ENCODE data around the gene MAFG. TPM values are rescaled to one million over a fixed set of nuclear protein-coding genes. Genes with fewer than 3 reads are reported as not detected.

MAFG gene
- total and polyA plus RNA-seq, 2 of the 13 experiments (the other 11 are each of a cell fraction or from before 2014, with no cell fraction given) = 14.5 to 20.0 TPM

DNA sequence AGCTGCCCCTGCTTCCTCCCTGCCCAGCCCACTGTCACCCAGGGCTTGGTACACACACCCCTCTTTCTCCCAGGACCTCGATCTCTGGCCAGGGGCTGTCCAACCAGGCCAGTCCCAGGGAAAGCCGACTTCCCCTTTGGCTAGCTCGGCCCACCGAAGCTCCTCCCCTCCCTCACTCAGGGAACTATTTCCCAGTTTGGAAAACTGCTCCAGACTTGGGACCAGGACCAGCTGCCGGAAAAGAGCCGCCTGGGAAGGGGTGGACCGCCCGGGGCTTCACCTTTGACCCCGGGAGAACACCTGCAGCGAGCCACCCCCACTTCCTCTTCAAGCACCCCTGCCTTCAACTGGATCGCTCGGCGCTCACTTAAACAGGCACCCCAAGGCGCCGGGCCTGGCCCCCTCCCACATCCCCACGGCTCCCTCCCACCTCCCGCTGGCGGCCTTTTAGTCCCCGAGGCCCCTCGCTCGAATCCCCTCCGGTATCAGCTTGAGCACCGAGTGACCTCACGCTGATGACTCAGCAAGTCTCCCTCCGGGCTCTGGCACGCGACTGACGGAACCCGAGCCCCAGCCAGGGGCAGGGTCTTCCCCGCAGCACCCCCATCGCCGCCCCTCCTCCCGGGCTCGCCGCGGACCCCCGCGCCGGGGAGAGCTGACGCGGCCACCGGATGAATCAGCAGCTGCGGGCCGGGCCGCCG is 934 bp downstream of the MAFG start (continued):
- peak; percentile 79; the same call in 1 of the 2 replicates for TF ChIP-seq ZNF350 (CRISPR knock-in tag; IDR thresholded peaks at IDR 0.05; ENCODE audit: borderline replicate concordance, low read depth)
- TF ChIP-seq ZMYM4 (CRISPR knock-in tag; IDR thresholded peaks at IDR 0.05) = no peak; the same call in 1 of the 2 replicates
- TF ChIP-seq GTF2F1 (IDR thresholded peaks at IDR 0.05; ENCODE audit: low read length) = no peak
- 0 out of 2 replicates have a peak, but pooled peaks have one; percentile 8 for TF ChIP-seq ZMYM3 (CRISPR knock-in tag; IDR thresholded peaks at IDR 0.05)
- no peak for TF ChIP-seq ZSCAN22 (CRISPR knock-in tag; IDR thresholded peaks at IDR 0.05)
- TF ChIP-seq ARID2 (CRISPR knock-in tag; IDR thresholded peaks at IDR 0.05; ENCODE audit: borderline replicate concordance) = 0 out of 2 replicates have a peak, but pooled peaks have one; percentile 53
- TF ChIP-seq MYPOP (CRISPR knock-in tag; IDR thresholded peaks at IDR 0.05) = peak; percentile 77; the same call in 1 of the 2 replicates
- TF ChIP-seq RFXANK (CRISPR knock-in tag; IDR thresholded peaks at IDR 0.05) = no peak
- TF ChIP-seq U2AF2 (IDR thresholded peaks at IDR 0.05; ENCODE audit: low read depth, low read length) = no peak
- TF ChIP-seq ZNF784 (CRISPR knock-in tag; IDR thresholded peaks at IDR 0.05; ENCODE audit: borderline replicate concordance) = no peak
- TF ChIP-seq ZNF781 (CRISPR knock-in tag; IDR thresholded peaks at IDR 0.05; ENCODE audit: borderline replicate concordance, not compliant biosample characterization) = peak; percentile 25
- no peak for TF ChIP-seq HOXA9 (CRISPR knock-in tag; IDR thresholded peaks at IDR 0.05; ENCODE audit: borderline replicate concordance)
- TF ChIP-seq CHD4 (IDR thresholded peaks at IDR 0.05; ENCODE audit: borderline replicate concordance, low read length) = no peak
- TF ChIP-seq MTA3 (CRISPR knock-in tag; IDR thresholded peaks at IDR 0.05) = no peak
- TF ChIP-seq ARID5B (CRISPR knock-in tag; IDR thresholded peaks at IDR 0.05) = 0 out of 2 replicates have a peak, but pooled peaks have one; percentile 7
- TF ChIP-seq ZSCAN30 (CRISPR knock-in tag; IDR thresholded peaks at IDR 0.05) = no peak
- TF ChIP-seq ZNF713 (CRISPR knock-in tag; IDR thresholded peaks at IDR 0.05) = no peak

All from HepG2 (cell line).